Body of pancreas (tissue), 4 donors: ENCODE measurements around the gene ZBTB49. TPM values are rescaled to one million over a fixed set of nuclear protein-coding genes. Genes with fewer than 3 reads are reported as not detected.

Experiments
- ATAC-seq: fragments of 150-250 bp; one replicate; pipeline ENCODE4 v1.9.1; 2016
- DNase-seq, 4 donors: peaks; one replicate each; pipeline ENCODE4 v3.0.0-alpha.2; 2019
- H3K27ac ChIP-seq, 4 donors: fragments of 200-600 bp; sonication (generic); 1 replicate in 3 of 4; 2 replicates in 1 of 4; pipeline versions ENCODE4 v1.5.1 to v1.6.1; 2016 to 2019; ENCODE audit warnings: mild to moderate bottlenecking in 1 of 4, mixed read lengths in 1 of 4, moderate library complexity in 1 of 4
- H3K27me3 ChIP-seq, 2 donors: fragments of 200-600 bp; sonication (generic); one replicate each; pipeline ENCODE4 v1.6.0; 2016; ENCODE audit warnings: mild to moderate bottlenecking in 1 of 2
- H3K36me3 ChIP-seq, 2 donors: fragments of 200-600 bp; sonication (generic); replicated peaks in 1 of 2; 2 replicates each; pipeline ENCODE4 v1.5.1; 2016; ENCODE audit warnings: low read depth in 2 of 2; ENCODE audit not compliant: insufficient read depth in 1 of 2
- H3K4me1 ChIP-seq: fragments of 200-600 bp; sonication (generic); one replicate; pipeline ENCODE4 v1.6.0; 2016
- H3K4me3 ChIP-seq, 2 donors: fragments of 200-600 bp; sonication (generic); 1 replicate in 1 of 2; 2 replicates in 1 of 2; pipeline ENCODE4 v1.5.1; 2016 to 2019
- H3K9me3 ChIP-seq, 3 donors: fragments of 200-600 bp; sonication (generic); 1 replicate in 2 of 3; 2 replicates in 1 of 3; pipeline ENCODE4 v1.5.1; 2016
- POLR2A ChIP-seq, 3 donors: fragments of 450-650 bp; IDR thresholded peaks; one replicate each; pipeline ENCODE4 v1.6.1; 2016; ENCODE audit warnings: antibody characterized with exemption in 3 of 3, mild to moderate bottlenecking in 2 of 3
- WGBS, 2 donors: methylation state at CpG; one replicate each; pipeline ENCODE4 v1.1.5; 2017; 5-methylcytosine and 5-hydroxymethylcytosine counted together
- intact Hi-C: fragments of 100-400 bp; cut with DNase I; formaldehyde crosslinking; loops from one replicate; pipeline ENCODE4 v1.15.1; 2023
- total RNA-seq, 2 donors: library from RNA; depleted of rRNA; stranded (reverse); fragments of >200 nt; gene quantifications; one replicate each; pipeline ENCODE4 v1.1.0, GENCODE V29; 2016
- TF ChIP-seq, protein P1 (sequence below), 7 experiments: fragments of 450-650 bp in 4 of 7; fragments of 200-600 bp in 3 of 7; sonication (generic) in 3 of 7; IDR thresholded peaks; one replicate each; pipeline ENCODE4 v1.5.1; 2016 to 2019; ENCODE audit warnings: antibody characterized with exemption in 7 of 7

The ZBTB49 gene
- total RNA-seq, 2 donors from 2014 or later: 9.1 to 23.4 TPM

DNA sequence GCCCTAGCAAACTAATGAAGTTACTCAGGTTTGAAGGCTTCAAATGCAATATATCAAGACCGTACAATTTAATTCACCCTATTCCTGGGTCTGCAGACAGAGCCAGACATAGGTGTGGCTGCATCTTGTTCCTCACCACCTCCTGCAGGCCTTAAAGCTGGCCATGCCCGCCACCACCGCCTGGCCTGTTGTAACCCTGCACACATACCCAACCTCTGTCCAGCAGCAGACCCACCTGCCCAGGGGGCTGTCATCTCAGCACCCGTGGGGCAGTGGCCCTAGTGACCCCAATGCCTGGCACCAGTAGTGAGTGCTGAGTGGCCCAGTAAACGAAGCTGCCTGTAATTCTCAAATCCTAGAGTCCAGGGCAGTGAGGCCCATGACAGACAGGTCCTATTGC, 40.7 kb downstream of the ZBTB49 start:
- TF ChIP-seq POLR2A (IDR thresholded peaks at IDR 0.05): no peak
- TF ChIP-seq, protein P1, sequence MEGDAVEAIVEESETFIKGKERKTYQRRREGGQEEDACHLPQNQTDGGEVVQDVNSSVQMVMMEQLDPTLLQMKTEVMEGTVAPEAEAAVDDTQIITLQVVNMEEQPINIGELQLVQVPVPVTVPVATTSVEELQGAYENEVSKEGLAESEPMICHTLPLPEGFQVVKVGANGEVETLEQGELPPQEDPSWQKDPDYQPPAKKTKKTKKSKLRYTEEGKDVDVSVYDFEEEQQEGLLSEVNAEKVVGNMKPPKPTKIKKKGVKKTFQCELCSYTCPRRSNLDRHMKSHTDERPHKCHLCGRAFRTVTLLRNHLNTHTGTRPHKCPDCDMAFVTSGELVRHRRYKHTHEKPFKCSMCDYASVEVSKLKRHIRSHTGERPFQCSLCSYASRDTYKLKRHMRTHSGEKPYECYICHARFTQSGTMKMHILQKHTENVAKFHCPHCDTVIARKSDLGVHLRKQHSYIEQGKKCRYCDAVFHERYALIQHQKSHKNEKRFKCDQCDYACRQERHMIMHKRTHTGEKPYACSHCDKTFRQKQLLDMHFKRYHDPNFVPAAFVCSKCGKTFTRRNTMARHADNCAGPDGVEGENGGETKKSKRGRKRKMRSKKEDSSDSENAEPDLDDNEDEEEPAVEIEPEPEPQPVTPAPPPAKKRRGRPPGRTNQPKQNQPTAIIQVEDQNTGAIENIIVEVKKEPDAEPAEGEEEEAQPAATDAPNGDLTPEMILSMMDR (IDR thresholded peaks at IDR 0.05): no peak

DNA sequence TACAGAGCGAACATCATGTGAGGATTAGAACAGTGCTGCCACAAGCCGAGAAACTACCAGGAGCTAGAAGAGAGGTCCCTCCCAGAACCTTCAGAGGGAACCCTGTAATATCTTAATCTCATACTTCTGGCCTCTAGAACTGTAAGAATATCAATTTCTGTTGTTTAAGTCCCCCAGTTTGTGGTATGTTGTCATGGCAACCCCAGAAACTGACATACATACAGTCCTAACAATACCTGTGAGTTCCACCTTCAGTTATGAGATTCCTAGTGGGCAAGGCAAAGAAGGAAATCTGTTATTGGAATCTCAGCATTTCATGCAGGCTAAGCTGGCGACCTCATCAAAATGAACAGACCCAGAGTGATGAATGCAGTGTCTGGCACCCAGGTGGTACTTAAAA, 42.5 kb downstream of the ZBTB49 start:
- no peak for TF ChIP-seq POLR2A (IDR thresholded peaks at IDR 0.05)
- TF ChIP-seq, protein P1 (IDR thresholded peaks at IDR 0.05): no peak
- Histone ChIP-seq H3K27ac (no peak overlapping the region), H3K4me3 (no peak overlapping the region), H3K36me3 (no peaks in the 10 kb centered on the region), H3K4me1 (no peaks in the 10 kb centered on the region), H3K9me3 (no peaks in the 10 kb centered on the region), H3K27me3 (no peaks in the 10 kb centered on the region)
- DNase-seq: no peak
- WGBS, 2 donors: 73 to 82% methylated on average over 3 of the region's 3 CpGs
- ATAC-seq: no peak
- intact Hi-C loops: loop anchor here (5.0 kb wide), 1 partner anchor 70 kb away; no protein-coding TSS in a partner anchor

More for the DNA sequence above, 40.7 kb downstream of the ZBTB49 start:
- Histone ChIP-seq H3K9me3 (no peaks in the 10 kb centered on the region), H3K27ac (no peak overlapping the region), H3K4me3 (no peak overlapping the region), H3K27me3 (no peaks in the 10 kb centered on the region), H3K4me1 (no peaks in the 10 kb centered on the region), H3K36me3 (no peaks in the 10 kb centered on the region)
- intact Hi-C loops: loop anchor here (5.0 kb wide), 1 partner anchor 68 kb away; no protein-coding TSS in a partner anchor
- 70 to 80% methylated on average over 4 to 5 of the region's 5 CpGs for WGBS, 2 donors
- ATAC-seq (no peak), DNase-seq (no peak)

DNA sequence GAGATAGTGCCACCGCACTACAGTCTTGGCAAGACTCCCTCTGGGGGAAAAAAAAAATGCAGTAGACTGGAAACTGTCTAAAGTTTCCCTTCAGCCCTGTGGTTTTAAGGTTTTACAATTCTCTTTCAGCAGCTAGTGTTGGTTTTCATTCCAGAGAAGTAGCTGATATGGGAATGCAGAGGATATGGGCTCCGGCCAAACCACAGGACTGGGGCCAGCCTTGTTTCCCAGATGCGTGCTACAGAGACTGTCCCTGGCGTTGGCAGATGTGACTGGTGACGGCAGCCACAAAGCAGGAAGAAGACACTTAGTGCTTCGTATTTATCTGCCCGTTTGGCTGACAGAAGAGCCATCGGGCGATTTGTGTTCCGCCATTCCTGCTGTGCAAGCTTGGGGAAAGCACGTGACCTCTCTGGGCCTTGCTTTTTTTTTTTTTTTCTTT, 43.2 kb downstream of the ZBTB49 start:
- Histone ChIP-seq H3K27me3 (no peaks in the 10 kb centered on the region), H3K4me3 (no peak overlapping the region), H3K27ac (no peak overlapping the region), H3K36me3 (no peaks in the 10 kb centered on the region), H3K4me1 (no peaks in the 10 kb centered on the region), H3K9me3 (no peaks in the 10 kb centered on the region)
- 51 to 60% methylated on average over 10 to 11 of the region's 11 CpGs for WGBS, 2 donors
- intact Hi-C loops: loop anchor here (5.0 kb wide), 1 partner anchor 71 kb away; no protein-coding TSS in a partner anchor
- ATAC-seq: no peak
- TF ChIP-seq, protein P1 (IDR thresholded peaks at IDR 0.05): no peak
- TF ChIP-seq POLR2A (IDR thresholded peaks at IDR 0.05): no peak
- DNase-seq: peak in 2 of 4 donors; percentile 17 to 18

DNA sequence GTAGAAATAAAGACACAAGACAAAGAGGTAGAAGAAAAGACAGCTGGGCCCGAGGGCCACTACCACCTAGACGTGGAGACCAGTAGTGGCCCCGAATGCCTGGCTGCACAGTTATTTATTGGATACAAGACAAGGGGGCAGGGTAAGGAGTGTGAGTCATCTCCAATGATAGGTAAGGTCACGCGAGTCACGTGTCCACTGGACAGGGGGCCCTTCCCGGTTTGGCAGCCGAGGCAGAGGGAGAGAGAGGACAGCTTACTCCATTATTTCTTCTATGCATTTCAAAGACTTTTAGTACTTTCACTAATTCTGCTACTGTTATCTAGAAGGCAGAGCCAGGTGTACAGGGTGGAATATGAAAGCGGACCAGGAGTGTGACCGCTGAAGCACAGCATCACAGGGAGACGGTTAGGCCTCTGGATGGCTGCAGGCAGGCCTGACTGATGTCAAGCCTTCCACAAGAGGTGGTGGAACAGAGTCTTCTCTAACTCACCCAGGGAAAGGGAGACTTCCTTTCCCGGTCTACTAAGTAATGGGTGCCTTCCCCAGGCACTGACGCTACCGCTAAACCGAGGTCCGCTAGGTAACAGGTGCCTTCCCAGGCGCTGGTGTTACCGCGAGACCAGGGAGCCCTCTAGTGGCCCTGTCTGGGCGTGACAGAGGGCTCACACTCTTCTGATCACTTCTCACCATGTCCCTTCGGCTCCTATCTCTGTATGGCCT, 44.9 kb downstream of the ZBTB49 start:
- DNase-seq: peak; percentile 74 to 82 (median 78)
- H3K27ac ChIP-seq: no peak overlapping the region
- no peak for TF ChIP-seq POLR2A (IDR thresholded peaks at IDR 0.05)
- TF ChIP-seq, protein P1 (IDR thresholded peaks at IDR 0.05): peak; percentile 66 to 80 (median 76)
- peak; percentile 72 for ATAC-seq
- H3K4me1 ChIP-seq: no peaks in the 10 kb centered on the region
- intact Hi-C loops: loop anchor here (5.0 kb wide), 1 partner anchor 73 kb away; no protein-coding TSS in a partner anchor
- H3K9me3 ChIP-seq: no peaks in the 10 kb centered on the region
- H3K36me3 ChIP-seq: no peaks in the 10 kb centered on the region
- H3K27me3 ChIP-seq: no peaks in the 10 kb centered on the region
- H3K4me3 ChIP-seq: no peak overlapping the region
- WGBS, 2 donors: 43 to 45% methylated on average over 21 of the region's 21 CpGs
